Caco-2 (cell line): Measurements from ENCODE around the gene GRIN1. TPM values are rescaled to one million over a fixed set of nuclear protein-coding genes. Genes with fewer than 3 reads are reported as not detected.
"Not testable (repeated sequence)": the region's sequence is repeated elsewhere in the genome, so short reads cannot be mapped to it uniquely, and the experiment has no call there.

Experiments
- BruUV-seq: library from RNA; stranded (reverse); fragments of 400-500 nt; replicated peaks from 2 replicates; lab custom pipeline; 2021; lab: Mats Ljungman, UMichigan
- CTCF ChIA-PET: fragments of 300-600 bp; sonication (Branson Sonifier 250); formaldehyde crosslinking; loops from one replicate; lab custom pipeline; 2022; ENCODE audit warnings: antibody characterized with exemption; lab: Charles Lee
- POLR2A ChIA-PET: fragments of 300-600 bp; sonication (Branson Sonifier 250); formaldehyde crosslinking; loops from one replicate; lab custom pipeline; 2022; ENCODE audit warnings: antibody characterized with exemption; lab: Charles Lee
- DNase-seq, 2 experiments: peaks; one replicate each; pipeline versions ENCODE4 v3.0.0 to v3.0.0-alpha.2; 2020 to 2022
- H3K27me3 ChIP-seq: replicated peaks from 2 replicates; pipeline ENCODE4 v1.6.0; 2011; ENCODE audit warnings: low read length; ENCODE audit not compliant: control insufficient read depth, insufficient read depth
- H3K36me3 ChIP-seq: 2 replicates; pipeline ENCODE4 v1.5.1; 2011; ENCODE audit warnings: low read length; ENCODE audit not compliant: control insufficient read depth, insufficient read depth
- H3K4me1 ChIP-seq: fragments of 250-450 bp; sonication (Bioruptor Pico); 2 replicates; pipeline ENCODE4 v1.5.1; 2020; ENCODE audit warnings: mild to moderate bottlenecking
- H3K4me3 ChIP-seq: 2 replicates; pipeline ENCODE4 v1.5.1; 2011; ENCODE audit warnings: low read depth, mild to moderate bottlenecking, control low read depth, low read length
- H3K9me3 ChIP-seq: fragments of 250-450 bp; sonication (Bioruptor Pico); 2 replicates; pipeline ENCODE4 v1.5.1; 2020; ENCODE audit warnings: mild to moderate bottlenecking, moderate library complexity
- H3K27ac Mint-ChIP-seq: one replicate; pipeline ENCODE4 v1.8.0; 2022; ENCODE audit warnings: mixed read lengths; ENCODE audit not compliant: unreplicated experiment
- H3K27me3 Mint-ChIP-seq: one replicate; pipeline ENCODE4 v1.8.0; 2022; ENCODE audit warnings: mixed read lengths; ENCODE audit not compliant: insufficient read depth, unreplicated experiment
- H3K36me3 Mint-ChIP-seq: one replicate; pipeline ENCODE4 v1.8.0; 2022; ENCODE audit warnings: mild to moderate bottlenecking, mixed read lengths; ENCODE audit not compliant: insufficient read depth, unreplicated experiment
- H3K4me1 Mint-ChIP-seq: one replicate; pipeline ENCODE4 v1.8.0; 2022; ENCODE audit warnings: low read depth, mixed read lengths; ENCODE audit not compliant: unreplicated experiment
- H3K4me3 Mint-ChIP-seq: one replicate; pipeline ENCODE4 v1.8.0; 2022; ENCODE audit warnings: mild to moderate bottlenecking, moderate library complexity, mixed read lengths; ENCODE audit not compliant: unreplicated experiment
- H3K9me3 Mint-ChIP-seq: one replicate; pipeline ENCODE4 v1.8.0; 2022; ENCODE audit warnings: mixed read lengths; ENCODE audit not compliant: unreplicated experiment
- intact Hi-C: fragments of 100-400 bp; cut with micrococcal nuclease; formaldehyde crosslinking; loops from one replicate; pipeline ENCODE4 v1.10.0; 2022; ENCODE audit not compliant: unreplicated experiment
- total RNA-seq: library from RNA; stranded (reverse); gene quantifications from 2 replicates; pipeline ENCODE4 v1.2.3, GENCODE V29; 2022
- TF ChIP-seq, protein P1 (sequence below), 2 experiments: fragments of 200-600 bp in 1 of 2; IDR thresholded peaks; 1 replicate in 1 of 2; 2 replicates in 1 of 2; pipeline versions ENCODE4 v1.5.1 to v1.8.0; 2011 to 2022; ENCODE audit warnings: antibody characterized with exemption in 1 of 2, control low read depth in 1 of 2, inconsistent platforms in 1 of 2, low read depth in 1 of 2, low read length in 1 of 2, mild to moderate bottlenecking in 1 of 2, moderate library complexity in 1 of 2; ENCODE audit not compliant: insufficient read depth in 1 of 2, severe bottlenecking in 1 of 2, unreplicated experiment in 1 of 2

GRIN1 gene
- total RNA-seq, 1 experiment from 2014 or later: 3.7 TPM

DNA sequence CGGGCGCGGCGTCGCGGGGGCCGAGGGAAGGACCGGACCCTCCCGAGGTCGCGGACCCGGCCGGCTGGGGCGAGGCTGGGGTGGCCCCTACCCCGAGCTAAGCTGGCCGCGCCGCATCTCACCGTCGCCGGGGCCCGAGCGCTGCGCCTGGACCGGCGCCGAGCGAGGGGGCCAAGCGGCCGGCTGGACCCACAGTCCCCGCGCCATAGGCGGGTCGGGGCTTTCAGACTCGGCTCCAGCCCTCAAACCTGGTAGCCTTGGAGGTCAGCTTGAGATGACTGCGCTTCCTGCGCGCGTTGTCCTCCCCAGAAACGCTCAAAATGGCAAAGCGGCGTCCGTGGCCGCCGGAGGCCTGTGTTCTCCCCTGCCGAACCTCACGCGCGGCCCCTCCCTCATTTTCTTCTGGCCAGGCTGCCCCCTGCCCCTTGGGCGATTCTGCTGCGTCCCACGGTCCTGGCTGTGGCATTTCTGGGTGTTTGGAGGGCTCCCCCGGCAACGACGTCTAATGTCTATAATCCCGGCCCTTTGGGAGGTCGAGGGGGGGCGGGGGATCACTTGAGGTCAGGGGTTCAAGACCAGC, 8.7 kb upstream of the GRIN1 start:
- no peaks in the 10 kb centered on the region for H3K9me3 ChIP-seq
- no peak for DNase-seq
- intact Hi-C loops: no loop called here
- Mint-ChIP-seq H3K27ac (peak overlapping the region; percentile 53), H3K4me3 (peak overlapping the region; percentile 66), H3K27me3 (no peaks in the 10 kb centered on the region), H3K9me3 (no peaks in the 10 kb centered on the region), H3K4me1 (peaks cover 21% of the 10 kb centered on the region), H3K36me3 (peaks cover 10% of the 10 kb centered on the region)
- BruUV-seq: no TSS peak
- H3K4me3 ChIP-seq: peak overlapping the region; percentile 87
- ChIA-PET POLR2A (interaction anchor here (0.6 to 1.1 kb wide), 5 partner anchors 41 to 1079 kb away, joined by 3 to 10 read pairs (median 7); partner anchors contain the start of genes SSNA1, TMEM210 and TUBB4B), CTCF (interaction anchor here (0.8 to 1.5 kb wide), 3 partner anchors 46 to 106 kb away, joined by 4 to 7 read pairs (median 5); partner anchors contain the start of gene TPRN)
- TF ChIP-seq, protein P1, sequence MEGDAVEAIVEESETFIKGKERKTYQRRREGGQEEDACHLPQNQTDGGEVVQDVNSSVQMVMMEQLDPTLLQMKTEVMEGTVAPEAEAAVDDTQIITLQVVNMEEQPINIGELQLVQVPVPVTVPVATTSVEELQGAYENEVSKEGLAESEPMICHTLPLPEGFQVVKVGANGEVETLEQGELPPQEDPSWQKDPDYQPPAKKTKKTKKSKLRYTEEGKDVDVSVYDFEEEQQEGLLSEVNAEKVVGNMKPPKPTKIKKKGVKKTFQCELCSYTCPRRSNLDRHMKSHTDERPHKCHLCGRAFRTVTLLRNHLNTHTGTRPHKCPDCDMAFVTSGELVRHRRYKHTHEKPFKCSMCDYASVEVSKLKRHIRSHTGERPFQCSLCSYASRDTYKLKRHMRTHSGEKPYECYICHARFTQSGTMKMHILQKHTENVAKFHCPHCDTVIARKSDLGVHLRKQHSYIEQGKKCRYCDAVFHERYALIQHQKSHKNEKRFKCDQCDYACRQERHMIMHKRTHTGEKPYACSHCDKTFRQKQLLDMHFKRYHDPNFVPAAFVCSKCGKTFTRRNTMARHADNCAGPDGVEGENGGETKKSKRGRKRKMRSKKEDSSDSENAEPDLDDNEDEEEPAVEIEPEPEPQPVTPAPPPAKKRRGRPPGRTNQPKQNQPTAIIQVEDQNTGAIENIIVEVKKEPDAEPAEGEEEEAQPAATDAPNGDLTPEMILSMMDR (IDR thresholded peaks at IDR 0.05; ENCODE audit: insufficient read depth in 1 of 2, low read depth in 1 of 2, low read length in 1 of 2, severe bottlenecking in 1 of 2, unreplicated experiment in 1 of 2): no peak
- no peaks in the 10 kb centered on the region for H3K36me3 ChIP-seq
- 0 out of 2 replicates have a peak, but pooled peaks cover 9% of the 10 kb centered on the region for H3K4me1 ChIP-seq
- H3K27me3 ChIP-seq: no peaks in the 10 kb centered on the region

DNA sequence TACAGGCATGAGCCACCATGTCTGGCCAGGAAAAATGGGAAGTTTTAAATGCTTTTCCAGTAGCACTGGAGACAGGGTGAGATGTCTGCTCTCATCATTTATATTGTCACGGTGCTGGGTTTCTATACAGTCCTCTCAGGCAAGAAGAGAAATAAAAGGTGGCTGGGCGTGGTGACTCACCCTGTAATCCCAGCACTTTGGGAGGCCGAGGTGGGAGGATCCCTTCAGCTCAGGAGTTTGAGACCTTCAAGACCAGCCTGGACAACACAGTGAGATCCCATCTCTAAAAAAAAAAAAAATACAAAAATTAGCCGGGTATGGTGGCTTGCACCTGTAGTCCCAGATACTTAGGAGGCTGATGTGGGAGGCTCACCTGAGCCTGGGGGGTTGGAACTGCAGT, 4.8 kb upstream of the GRIN1 start:
- no peak for DNase-seq
- Mint-ChIP-seq H3K4me3 (no peak overlapping the region), H3K9me3 (no peaks in the 10 kb centered on the region), H3K27ac (no peak overlapping the region), H3K36me3 (peaks cover 6% of the 10 kb centered on the region), H3K4me1 (no peaks in the 10 kb centered on the region), H3K27me3 (peaks cover 4% of the 10 kb centered on the region)
- H3K27me3 ChIP-seq: no peaks in the 10 kb centered on the region
- H3K9me3 ChIP-seq: no peaks in the 10 kb centered on the region
- no peak overlapping the region for H3K4me3 ChIP-seq
- no TSS peak for BruUV-seq
- TF ChIP-seq, protein P1 (IDR thresholded peaks at IDR 0.05; ENCODE audit: insufficient read depth in 1 of 2, low read depth in 1 of 2, low read length in 1 of 2, severe bottlenecking in 1 of 2, unreplicated experiment in 1 of 2): no peak
- CTCF ChIA-PET: no interaction called here
- H3K36me3 ChIP-seq: no peaks in the 10 kb centered on the region
- intact Hi-C loops: no loop called here
- peaks cover 10% of the 10 kb centered on the region; the same call in 1 of the 2 replicates for H3K4me1 ChIP-seq
- POLR2A ChIA-PET: interaction anchor here (0.7 kb wide), 1 partner anchor 27 kb away, joined by 3 read pairs; no protein-coding TSS in a partner anchor

DNA sequence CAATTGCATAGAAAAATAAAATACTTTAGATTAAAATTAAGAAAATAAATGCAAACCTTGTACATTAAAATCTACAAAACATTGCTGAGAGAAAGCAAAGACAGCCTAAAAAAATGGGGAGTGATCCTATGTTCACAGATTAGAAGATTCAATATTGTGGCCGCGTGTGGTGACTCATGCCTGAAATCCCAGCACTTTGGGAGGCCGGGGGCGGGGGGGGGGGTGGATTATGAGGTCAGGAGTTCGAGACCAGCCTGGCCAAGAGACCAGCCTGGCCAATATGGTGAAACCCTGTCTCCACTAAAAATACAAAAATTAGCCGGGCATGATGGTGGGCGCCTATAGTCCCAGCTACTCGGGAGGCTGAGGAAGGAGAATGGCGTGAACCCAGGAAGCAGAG, 3.8 kb upstream of the GRIN1 start:
- H3K27me3 Mint-ChIP-seq, BruUV-seq, H3K4me3 Mint-ChIP-seq, intact Hi-C loops, H3K36me3 Mint-ChIP-seq, H3K27me3 ChIP-seq, H3K4me1 Mint-ChIP-seq, H3K36me3 ChIP-seq, POLR2A ChIA-PET, DNase-seq, H3K4me1 ChIP-seq, H3K9me3 ChIP-seq, H3K4me3 ChIP-seq, H3K27ac Mint-ChIP-seq, H3K9me3 Mint-ChIP-seq: not testable (repeated sequence)
- CTCF ChIA-PET: interaction anchor here (0.7 kb wide), 1 partner anchor 18 kb away, joined by 3 read pairs; no protein-coding TSS in a partner anchor
